GM18868 (cell line): ENCODE data around the gene MRPL33.

Experiments used
- ATAC-seq: cut with Tn5 transposase; IDR thresholded peaks from one replicate; pipeline ENCODE4 v1.9.1; 2021; ENCODE audit warnings: mild to moderate bottlenecking, moderate library complexity; ENCODE audit not compliant: unreplicated experiment

The MRPL33 gene

DNA sequence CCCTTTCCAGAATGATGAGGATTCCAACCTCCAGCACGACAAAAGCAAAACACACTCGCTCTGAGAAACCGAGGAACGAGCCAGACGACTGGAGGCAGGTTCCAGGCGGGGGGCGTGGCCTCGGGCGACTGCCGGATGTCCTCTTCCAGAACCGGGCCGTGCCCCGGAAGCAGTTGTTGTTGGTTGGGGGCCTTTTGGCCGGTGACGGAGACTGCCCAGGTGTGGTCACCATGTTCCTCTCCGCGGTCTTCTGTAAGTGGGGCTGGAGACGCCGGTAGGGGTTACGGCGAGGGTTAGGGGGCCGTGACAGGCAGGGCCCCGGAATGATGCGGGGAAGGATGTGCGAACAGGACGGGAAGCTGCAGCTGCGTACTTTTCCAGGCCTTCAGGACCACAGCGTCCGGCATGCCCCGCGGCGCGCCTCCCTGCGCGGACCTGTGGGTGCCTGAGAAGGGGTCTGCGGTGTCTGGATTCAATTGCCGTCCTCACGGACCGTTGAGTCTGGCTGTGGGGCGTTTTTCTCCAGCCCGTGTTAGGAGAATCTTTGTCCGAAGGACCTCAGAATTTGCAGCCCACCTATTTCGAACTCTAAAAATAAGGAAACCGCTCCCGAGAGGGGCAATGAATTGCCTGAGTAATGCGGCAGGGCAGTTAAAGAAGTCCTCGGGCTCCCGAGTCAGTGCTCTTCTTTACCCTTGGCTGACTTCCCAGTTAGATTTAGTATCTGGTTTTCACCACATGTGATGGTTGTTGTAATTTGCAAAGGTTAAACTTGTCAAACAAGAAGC lies at the start of gene MRPL33:
Gene MRPL33, plus strand, starts transcription at position 172 of the 788 bp plus-strand sequence. Its CDS starts 59 bp downstream, at position 231.
- peak; percentile 97 for ATAC-seq

DNA sequence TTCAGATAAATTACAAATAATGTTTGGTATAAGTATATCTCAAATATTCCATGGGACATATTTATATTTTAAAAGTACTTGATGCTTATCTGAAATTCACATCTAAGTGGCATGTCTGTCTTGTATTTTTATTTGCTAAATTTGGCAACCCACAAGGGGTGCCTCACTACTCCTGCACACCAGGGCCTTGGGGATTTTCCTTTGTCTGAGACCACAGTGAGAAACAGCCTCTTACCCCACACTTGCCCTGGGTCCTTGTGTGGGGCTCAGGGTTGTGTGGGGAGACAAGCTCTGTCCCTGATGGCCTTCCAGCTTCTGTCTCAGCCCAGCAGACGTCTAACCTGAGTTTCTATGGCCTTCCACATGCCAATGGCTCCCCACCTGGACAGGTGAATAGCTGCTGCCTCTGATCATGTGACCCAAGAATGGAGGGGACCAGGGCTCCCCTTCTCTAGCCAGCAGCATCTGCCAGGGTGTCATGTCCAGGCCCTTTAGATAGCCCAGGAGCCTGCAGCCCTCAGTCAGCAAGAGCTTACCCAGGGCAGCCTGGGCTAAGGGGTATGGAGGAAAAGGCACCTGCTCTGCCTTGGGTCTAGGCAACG lies 49.5 kb upstream of the MRPL33 start:
- ATAC-seq: no peak

DNA sequence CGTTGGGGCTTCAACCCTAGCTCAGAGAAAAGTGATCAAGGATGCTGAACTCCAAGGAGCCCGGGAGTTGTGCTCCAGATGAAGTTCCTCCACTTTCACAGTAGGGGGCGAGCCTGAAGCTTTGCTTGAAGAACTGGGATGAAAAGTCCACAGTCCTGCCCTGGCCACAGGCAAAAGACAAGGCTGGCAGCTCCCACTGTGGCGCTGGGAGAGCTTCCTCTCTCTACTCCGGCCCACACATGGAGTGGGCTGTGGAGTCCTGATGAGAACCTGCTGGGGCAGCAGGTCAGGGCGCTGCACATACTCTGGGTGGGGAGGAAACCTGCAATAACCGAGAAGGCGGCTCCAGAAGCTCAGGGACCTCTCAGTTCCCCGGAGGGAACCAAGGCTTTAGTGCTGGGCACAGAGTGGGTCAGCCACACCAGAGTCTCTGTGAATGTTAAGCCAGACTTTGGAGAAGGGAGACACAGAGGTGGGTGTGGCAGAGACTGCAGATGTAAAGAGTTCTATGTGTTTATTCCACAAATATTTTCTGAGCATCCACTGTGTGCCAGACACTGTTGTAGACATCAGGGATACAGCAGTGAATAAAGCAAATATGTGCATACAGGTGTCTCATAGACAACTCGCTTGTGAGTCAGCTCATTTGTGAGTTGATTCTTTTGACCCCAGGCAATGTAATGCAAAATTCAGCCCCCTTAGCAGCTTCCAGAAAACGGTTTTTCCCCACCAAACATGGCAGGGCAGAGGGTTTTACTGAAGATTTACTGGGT lies 48.0 kb upstream of the MRPL33 start:
- no peak for ATAC-seq

DNA sequence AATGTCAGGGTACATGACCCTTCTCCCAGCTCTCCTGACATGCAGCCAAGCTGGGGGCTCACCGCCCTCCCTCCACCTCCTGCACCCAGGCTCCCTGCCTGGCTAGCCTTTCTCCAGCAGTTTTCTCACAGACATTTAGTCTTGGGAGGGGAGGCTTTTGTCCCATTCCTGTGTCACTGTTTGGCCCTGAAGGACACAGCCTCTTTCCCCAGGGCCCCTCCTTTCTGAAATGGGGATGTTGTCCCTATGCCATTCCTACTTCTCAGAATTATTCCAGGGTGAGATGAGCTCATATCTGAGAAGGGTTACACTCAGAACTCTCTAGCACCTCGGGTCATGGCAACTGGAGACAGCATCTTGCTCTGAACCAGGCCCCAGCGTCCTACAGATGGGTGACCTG lies 47.3 kb upstream of the MRPL33 start:
- no peak for ATAC-seq

DNA sequence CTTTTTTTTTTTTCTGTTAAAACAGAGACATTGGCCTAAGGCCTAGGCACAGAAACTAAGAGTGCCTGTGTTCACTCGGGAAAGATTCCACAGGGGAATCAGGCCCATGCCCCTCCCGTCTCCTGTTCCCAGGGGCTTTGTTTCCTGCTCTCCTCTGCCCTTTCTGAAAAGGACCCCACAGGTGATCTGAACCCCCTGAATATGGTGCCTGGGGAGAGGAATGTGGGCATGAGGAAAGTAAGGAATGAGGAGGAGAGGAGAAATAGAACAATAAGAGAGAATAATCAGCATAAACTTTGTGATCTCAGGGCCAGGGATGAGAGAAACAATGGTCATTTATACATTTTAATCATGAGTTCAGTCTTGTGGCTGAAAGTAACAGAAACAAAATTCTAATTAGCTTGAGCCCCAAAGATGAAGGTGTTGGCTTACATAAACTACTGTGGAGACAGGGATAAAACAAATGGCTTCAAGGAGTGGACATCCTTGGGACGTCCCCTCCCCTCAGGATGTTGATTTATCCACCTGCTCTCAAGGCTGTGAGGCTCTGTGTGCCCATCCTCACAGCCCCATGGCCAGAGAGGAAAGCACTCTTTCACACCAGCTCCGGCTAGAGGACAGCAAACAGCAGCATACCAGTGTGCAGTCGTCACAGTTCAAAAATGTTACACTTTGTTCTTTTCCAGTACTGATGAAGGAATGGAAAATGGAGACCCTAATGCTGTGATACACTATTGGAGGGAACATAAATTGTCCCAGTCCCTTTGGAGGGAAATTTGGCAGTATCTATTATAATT lies 46.4 kb upstream of the MRPL33 start:
- ATAC-seq: no peak

DNA sequence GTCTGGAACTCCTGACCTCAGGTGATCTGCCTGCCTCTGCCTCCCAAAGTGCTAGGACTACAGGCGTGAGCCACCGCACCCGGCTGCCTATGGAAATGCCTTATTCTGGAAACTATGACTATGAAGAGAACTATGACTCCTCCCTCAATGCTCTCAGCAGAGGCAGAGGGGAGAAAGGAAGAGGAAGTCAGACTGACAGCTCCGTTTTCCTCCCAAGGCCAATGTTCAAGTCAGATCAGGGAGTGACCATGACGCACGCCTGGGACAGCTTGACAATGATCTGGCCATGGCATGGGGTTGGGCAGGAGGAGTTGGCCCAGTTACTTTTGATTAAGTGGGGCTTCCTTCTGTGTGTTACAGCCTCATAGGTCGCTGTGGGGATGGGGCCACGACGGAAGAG lies 44.3 kb upstream of the MRPL33 start:
- no peak for ATAC-seq

DNA sequence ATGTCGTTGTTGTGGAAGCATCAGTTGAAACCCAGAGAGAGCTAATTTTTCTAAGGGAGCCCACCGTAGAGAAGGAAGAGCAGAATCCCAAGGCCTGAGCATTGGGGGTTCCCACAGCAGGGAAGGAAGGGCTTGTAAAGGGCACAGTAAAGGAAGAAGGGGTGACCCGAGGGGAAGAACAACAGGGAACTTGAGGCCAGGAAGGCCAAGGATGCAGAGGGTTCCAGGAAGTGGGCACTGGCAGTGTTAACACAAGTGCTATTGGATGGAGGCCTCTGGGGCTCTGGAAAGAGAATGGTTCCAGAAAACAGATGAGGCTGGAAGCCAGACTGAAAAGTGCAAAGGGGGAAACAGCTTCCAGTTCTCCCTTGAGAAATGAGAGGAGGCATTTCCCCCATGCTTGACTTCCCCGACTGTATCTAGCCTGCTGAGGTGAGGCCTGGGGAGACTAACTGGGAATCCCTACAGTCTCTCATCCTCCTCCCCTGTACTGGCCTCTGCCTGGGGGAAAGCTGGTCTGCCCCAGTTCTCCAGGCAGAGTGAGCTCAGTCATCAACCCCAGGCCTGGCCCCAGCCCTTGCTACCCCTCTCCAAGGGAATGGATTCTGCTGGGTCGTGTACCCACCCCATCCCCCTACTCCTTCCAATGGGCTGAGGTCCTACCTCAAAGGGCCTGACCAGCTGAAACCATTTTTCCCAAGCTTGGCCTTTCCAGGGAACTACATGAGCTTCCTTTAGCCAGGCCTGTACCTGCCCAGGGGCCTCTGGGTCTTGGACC lies 43.2 kb upstream of the MRPL33 start:
- no peak for ATAC-seq

DNA sequence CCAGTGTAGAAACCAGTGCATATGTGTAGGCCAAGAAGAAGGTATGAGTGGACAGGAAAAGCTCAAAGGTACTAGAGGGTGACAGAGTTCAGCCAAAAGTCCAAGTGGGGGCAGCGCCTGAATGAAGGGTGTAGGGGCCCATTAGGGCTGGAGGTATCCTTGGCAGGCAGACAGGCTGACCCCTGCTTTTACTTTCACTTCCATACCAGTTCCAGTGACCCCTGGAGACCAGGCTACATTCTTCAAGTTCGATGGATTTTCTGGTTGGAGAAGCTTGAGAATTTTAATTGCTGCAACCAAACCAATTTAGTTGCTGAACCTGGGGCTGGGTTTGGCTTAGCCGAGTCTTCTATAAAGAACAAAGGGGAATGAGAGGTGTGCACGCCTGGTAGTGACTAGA lies 42.3 kb upstream of the MRPL33 start:
- ATAC-seq: no peak

DNA sequence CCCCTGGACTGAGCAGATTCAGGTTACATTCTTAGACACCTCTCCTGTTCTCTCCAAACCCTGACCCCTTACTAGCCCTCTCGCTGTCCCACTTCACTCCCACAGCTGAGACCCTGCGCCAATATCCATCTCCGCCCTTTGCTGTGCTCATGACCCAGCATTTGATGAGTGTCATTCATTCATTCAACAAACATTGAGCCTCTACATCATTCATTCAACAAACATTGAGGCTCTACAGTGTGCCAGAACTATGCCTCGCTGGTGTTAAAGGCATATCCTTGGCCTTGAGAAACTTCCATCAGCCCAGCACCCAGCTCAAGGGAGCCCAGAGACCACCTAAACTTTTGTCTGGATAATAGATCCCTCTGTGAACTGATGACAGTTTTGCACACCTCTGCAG lies 41.9 kb upstream of the MRPL33 start:
- no peak for ATAC-seq

DNA sequence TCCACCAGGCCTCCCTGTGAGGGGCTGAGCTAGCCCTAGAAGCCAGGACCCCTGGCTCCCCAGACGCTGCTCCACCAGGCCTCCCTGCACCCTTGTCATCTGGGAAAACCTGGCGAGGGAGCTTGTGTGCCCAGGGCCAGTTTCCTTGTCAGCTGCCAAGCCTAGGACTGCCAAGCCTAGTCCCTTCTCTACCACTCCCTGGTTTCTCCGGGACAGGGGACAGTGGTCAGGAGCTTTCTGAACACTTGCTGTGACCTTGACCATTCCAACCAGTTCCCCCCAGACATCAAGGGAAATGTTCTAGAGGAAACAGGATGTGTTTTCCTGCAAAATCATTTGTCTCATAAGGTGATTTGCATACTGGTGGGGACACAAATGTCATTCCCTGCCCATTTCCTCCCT lies 41.3 kb upstream of the MRPL33 start:
- ATAC-seq: no peak

DNA sequence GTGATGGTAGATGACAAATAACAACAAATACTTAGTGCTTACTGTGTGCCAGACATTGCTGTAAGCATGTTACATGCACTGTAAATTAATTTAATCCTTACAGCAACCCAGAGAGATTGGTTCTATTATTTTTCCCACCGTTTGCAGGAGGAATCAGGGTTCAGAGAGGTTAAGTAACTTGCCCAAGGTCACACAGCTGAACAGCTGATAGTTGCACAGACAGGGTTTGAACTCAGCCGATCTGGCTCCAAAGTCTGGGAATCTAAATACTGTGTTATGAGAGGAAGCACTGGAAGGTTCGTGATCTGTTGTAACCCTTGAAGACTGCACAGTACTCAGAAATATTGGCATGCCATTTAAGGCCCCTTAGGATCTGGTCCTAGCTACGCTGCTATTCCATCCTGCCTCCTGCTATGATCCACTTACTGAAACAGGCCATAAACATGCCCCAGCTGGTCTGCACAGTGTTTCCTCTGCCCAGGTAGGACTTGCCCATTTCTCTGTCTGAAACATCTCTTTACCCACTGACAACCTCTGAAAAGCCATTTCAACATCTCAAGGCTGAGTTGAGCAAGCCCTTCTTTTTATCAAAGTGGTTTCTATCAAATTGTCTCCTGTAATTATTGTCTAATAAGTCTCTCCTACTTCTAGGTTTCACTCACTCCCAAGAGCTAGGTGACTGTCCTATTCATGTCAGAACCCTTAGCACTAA lies 40.4 kb upstream of the MRPL33 start:
- no peak for ATAC-seq

DNA sequence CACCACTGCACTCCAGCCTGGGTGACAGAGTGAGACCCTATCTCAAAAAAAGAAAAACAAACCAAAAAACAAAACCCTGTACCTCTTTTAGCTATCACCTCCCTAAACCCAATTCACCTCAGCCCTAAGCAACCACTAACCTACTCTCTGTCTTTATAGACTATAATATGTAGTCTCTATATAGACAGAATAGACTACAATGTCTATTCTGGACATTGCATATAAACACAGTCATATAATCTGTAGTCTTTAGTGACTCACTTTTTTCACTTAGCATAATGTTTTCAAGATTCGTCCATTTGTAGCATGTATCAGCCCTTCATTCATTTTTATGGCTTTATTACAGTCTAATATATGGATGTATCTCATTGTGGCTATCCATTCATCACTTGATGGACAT lies 37.2 kb upstream of the MRPL33 start:
- no peak for ATAC-seq

DNA sequence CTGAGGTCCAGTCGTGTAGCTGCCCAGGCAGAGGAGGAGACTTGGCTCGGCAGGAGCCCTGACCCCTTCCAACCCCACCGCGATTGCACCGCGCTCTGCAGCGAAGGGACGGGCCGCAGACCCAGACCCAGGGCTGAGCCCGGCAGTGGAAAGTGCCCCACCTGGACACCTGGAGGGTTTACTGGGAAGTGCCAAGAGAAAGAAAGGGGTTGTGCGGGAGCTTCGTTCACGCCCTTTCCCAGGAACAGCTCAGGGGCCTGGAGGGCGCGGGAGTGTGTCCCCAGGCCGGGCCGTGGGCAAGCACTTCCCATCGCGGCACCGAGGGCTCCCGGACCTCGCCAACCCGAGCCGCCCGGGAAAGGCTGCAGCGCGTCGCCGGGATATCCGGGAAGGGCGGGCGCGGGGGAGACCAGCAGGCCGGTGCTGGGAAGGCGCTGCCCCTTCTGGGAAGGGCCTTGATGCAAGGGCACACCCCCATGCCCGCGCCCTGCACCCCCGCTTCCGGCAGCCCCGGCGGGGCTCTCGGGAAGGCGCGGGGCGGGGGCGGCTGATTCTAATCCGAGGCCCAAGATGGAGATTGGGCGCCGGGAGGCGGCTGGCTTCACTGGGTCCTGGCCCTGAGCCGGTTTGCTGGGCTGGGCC lies 36.1 kb upstream of the MRPL33 start:
- no peak for ATAC-seq

DNA sequence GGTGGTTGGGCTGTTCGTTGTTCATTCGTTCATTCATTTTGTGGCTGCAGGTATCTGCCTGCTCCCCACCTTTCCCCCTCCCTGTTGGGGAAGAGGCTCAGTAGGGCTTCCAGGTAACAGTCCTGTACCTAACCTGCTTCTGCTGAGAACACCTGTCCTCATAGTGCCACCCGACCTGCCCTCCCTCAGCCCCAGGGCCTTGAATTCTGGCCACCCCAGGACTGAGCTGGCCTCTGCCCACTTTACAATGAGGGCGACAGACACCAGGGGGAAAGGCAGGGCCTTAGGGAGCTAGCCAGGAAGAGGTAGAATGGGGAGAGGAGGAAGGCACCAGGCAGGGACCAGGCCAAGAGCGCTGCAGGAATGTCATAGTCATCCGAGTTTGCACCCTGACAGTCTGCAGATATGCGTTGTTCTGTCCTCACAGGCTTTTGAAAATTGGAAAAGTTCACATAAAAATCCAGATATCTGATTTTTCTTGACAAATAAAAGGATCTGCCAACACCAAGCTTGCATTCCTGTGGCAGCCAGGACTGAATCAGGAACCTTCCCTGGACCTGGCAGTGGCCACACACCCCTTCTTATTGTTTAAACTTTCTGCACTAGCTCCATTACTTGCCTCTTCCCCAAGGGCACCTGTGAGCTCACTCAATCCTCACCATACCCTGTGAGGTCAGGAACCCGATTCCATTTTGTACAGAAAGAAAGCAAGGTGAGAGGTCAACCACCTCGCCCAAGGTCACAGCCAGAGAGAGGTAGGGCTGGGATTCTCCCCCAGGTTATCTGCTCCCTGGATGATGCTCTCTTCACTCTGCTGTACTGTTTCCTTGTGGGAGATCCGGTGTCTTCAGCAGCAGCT lies 35.3 kb upstream of the MRPL33 start:
- no peak for ATAC-seq

DNA sequence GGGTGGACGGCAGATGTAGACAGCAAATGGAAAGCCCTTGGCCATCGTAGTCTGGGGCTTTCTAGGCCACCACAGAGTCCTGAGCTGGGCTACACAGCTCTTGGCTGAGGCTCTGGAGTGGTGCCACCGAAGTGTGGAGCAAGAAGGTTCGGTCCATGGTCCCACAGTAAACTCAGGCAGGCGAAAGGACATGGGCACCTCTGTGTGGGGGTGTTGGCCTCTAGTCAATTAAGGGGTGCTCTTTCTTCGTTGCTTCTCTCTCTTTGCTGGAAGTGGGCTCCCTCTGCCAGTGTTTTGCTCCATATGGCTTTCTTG lies 34.7 kb upstream of the MRPL33 start:
- no peak for ATAC-seq

DNA sequence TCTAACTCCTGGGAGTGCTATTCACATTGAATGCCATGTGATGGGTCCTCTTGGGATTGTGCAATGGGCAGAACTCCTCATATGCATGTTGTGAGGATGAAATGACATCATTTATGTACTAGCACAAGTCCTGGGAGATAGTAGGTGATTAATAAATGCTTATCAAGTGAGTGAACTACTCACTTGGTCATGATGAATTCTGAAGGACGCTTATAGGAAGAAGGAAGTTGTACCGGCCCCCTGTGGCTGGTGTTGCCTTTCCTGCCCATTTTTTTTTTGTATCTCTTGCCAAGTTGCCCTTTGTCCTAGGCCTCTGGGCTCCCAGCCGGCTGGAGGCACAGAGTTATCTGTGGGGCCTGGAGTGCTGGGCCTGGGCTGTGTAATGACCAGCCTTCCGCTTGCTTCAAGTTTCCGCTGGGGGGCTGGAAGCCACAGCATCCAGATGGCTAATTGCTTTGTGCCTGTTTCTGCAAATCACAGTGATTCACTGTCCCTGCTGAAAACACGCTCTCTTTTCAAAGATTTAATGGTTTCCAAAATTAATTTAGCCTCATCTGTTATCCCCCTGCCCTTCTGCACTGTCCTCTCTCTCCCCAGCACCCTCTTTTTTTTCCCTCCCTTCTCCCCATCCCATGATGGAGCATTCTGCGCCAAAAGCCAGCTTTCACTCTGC lies 33.7 kb upstream of the MRPL33 start:
- ATAC-seq: no peak

DNA sequence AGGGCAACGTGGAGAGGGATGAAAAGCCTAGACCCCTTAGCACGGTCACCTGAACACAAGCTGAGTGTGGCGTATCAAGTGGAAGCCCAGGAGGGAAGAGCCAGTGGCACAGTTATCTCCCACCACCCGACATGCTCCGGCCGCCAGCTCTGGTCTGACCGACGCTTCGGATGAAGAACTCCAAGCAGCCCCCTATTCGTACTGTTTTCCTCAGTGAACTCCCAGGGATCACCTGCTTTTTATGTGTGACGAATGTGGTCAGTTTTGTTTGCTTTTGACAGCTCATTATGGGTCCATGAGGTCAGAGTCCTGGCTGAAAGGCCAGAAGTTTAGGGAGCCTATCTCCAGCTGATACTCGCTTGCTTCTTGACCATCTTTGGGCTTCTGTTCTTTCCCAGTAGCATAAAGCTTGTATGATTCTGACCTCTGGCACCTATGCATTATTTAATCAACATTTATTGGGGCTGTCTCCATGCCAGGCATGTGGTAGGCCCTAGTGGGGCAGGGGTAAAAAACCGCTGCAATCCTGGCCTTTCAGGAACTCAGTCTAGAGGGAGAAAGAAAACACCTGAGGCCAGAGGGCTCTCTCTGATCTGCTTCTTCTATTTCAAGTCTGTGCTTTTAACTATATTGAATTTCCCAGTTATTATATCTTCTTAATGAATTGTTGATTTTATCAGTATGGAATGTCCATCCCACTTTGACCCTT lies 33.0 kb upstream of the MRPL33 start:
- ATAC-seq: no peak

DNA sequence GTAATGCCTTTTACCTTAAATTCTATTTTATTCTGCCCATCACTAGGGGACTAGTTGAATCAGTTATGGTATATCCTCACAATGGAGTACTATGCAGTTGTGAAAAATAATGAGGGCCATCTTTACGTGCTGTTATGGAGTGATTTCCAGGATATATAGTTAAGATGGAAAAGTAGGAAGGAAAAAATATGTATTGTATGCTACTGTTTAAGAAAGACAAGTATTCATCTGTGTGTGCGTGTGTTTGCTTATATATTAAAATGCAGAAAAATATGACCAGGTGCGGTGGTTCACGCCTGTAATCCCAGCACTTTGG lies 32.5 kb upstream of the MRPL33 start:
- ATAC-seq: no peak
